Loucy (cell line): ENCODE measurements around the gene UPK1B.

ENCODE experiments used
- CTCF ChIP-seq: fragments of 200-600 bp; sonication (generic); conservative IDR thresholded peaks from 2 replicates; pipeline ENCODE4 v1.5.1; 2014; ENCODE audit warnings: mild to moderate bottlenecking, antibody characterized with exemption, low read length
- EZH2phosphoT487 ChIP-seq: fragments of 200-600 bp; IDR thresholded peaks from 2 replicates; pipeline ENCODE4 v1.6.1; 2018; ENCODE audit warnings: antibody characterized with exemption, mild to moderate bottlenecking, moderate library complexity, borderline replicate concordance

DNA sequence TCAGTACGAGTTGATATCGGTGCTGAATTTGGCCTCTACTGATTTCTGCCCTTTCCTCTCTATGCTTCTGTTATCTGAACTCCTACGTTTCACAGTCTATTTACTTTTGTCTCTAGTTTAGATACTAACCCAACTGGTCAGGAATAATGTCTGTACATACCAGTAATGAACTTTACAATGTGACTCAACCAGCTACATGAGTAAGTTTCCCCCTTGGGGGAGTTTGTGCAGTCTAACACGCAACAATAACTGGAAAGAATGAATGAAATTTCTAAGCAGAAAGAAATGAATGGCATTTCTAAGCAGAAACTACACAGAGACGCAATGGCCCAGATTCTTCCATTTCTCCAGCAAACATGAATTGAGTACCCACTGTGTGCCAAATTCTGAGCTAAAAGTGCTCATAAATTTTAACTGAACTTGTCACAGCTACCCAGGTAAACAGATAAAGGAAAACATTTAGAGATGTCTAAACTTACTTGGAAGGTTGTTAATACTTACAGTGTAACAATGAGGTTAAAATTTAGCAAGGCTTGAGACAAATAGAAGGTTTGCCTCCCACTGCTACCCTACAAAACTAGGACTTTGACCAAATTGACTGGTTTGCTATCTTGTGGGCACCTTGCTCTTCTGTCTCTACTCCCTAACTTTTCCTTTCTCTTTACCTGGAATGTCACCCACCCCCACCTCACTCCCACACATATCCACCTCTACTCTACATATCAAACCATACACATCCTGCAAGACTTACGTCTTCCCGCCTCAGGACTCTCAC is 11.6 kb downstream of the UPK1B start:
- TF ChIP-seq CTCF, result no peak
- no peak for TF ChIP-seq EZH2phosphoT487
